Measurements from ENCODE around the gene PPP2R2C.

The PPP2R2C gene

DNA sequence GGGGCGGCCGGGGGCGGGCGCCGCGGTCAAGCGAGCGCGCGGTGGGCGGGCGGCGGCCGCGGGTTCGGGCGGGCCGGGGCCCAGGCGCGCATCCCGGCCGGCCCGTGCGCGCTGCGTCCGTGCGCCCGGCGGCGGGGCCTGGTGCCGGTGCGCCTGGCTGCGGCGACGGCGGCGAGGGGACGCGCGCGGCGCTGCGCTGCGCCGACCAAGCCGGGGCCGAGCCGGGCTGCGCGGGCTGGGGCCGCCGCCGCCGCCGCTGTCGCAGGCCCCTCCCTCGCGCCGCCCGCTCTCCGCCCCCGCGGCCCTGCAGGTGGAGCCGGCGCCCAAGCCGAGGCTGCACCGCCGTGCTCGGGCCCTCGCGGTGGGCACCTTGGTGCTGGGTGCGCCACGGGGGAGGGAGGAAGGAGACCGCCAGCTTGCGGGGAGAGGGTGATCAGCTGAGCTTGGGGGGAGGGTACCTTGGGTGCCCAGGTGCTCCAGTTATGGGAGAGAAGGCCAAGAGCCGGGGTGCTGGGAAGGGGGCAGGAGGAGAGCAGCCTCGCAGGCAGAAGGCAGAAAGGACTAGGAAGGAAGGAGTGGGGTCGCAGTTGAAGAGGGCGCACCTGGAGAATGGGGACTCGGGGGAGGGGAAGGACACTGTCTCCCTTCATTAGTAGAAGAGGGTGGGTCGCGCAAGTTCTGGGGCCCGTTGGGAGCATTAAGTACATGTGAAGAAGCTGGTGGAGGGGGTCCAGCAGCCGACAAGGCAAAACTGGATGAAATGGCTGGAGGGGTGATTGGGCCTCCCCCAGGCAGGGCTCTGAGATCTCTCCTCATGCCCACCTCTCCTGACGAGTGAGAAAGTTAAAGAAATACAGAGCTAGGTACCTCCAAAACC lies at the start of gene PPP2R2C:
Gene PPP2R2C, minus strand, starts transcription at position 228 of the 877 bp plus-strand sequence. CDS start 385 bp downstream, outside the sequence.
- no peak for DNase-seq (ENCODE audit: low read depth)
- TF ChIP-seq, protein P1, sequence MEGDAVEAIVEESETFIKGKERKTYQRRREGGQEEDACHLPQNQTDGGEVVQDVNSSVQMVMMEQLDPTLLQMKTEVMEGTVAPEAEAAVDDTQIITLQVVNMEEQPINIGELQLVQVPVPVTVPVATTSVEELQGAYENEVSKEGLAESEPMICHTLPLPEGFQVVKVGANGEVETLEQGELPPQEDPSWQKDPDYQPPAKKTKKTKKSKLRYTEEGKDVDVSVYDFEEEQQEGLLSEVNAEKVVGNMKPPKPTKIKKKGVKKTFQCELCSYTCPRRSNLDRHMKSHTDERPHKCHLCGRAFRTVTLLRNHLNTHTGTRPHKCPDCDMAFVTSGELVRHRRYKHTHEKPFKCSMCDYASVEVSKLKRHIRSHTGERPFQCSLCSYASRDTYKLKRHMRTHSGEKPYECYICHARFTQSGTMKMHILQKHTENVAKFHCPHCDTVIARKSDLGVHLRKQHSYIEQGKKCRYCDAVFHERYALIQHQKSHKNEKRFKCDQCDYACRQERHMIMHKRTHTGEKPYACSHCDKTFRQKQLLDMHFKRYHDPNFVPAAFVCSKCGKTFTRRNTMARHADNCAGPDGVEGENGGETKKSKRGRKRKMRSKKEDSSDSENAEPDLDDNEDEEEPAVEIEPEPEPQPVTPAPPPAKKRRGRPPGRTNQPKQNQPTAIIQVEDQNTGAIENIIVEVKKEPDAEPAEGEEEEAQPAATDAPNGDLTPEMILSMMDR (conservative IDR thresholded peaks at IDR 0.05; ENCODE audit: low read depth, low read length): no peak
- H3K4me3 ChIP-seq (ENCODE audit: low read depth, low read length): no peak within 1 kb of the TSS

DNA sequence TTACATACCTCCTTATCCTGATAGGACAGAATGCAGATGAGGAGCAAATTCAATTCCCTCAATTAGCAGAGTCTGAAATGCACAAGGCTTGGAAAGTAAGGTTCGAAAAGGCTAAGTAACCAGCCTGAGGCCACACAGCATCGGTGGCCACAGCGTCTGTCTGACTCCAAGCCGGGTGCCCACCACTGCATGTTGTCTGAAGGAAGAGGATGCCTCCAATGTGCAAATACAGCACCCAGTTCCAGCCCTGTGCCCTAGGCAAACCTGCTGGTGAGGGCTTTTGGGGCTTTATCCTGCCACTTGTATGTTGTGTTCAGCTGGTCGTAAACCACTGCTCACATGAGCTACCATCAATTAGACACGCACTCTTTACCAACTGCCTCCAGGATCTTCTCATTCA lies 48.6 kb upstream of the PPP2R2C start:
- TF ChIP-seq, protein P1 (conservative IDR thresholded peaks at IDR 0.05; ENCODE audit: low read depth, low read length): no peak
- no peak overlapping the region for H3K4me3 ChIP-seq (ENCODE audit: low read depth, low read length)
- no peak for DNase-seq (ENCODE audit: low read depth)

DNA sequence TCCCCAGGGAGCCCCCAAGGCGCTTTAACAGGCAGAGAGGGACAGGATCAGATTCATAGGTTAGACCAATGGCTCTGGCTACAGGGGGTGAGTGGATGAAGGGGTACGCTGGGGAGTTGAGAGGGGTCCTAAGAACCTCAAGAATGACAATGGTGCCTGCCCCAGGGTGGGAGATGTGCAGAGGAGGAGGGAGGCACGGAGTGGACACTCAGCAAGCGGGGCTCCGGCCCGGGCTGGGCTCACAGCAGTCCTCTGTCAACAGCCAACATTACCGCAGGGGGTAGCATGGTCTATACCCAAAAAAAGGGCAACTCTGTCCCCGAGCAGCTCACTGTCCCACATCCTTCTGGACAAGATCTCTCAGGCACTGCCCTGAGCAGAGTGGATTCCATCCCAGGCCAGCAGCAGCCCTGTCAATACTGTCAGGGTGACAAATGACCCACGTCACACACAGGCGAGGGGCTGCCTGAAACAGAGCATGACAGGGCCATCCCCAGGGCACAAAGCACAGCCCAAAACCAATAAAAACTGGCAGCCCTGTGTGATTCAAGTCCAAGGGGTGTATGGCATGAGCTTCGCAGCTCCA lies 47.7 kb upstream of the PPP2R2C start:
- no peak overlapping the region for H3K4me3 ChIP-seq (ENCODE audit: low read depth, low read length)
- DNase-seq (ENCODE audit: low read depth): no peak
- TF ChIP-seq, protein P1 (conservative IDR thresholded peaks at IDR 0.05; ENCODE audit: low read depth, low read length): no peak

DNA sequence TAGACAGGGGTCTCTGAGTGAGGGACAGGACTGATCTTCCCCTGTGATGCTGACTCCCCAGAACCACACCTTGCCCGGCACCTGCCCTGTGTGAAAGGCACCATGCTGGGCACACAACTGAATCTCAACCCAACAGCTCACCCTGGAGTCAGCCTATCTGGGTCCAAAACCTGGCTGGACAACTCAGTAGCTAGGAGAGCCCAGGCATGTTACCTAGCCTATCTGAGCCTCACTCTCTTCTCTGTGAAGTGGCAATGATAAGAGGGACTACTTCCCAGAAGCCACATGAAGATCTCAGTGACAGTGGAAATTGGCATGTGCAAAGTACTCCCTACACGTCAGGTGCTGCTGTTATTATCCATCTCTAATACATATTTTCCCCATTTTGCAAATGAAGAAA lies 44.8 kb upstream of the PPP2R2C start:
- no peak for DNase-seq (ENCODE audit: low read depth)
- TF ChIP-seq, protein P1 (conservative IDR thresholded peaks at IDR 0.05; ENCODE audit: low read depth, low read length): no peak
- H3K4me3 ChIP-seq (ENCODE audit: low read depth, low read length): no peak overlapping the region

DNA sequence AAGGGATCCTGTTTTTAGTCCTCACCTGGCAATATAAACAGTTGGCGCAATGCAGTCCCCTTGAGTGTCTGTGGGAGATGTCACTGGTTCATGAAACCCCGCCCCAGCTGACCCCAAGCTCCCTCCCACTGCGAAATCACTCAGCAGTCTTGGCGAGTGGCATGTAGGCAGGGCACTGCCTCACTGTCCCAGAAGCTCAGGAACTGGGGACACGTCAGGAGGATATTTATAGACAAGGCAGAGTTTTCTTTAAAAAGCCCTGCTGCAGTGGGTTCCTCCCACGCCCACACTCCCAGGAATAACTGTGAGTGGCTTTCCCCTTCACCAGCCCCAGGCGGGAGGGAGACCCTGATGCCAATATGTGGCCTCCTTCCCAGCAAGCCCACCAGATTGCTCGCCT lies 44.3 kb upstream of the PPP2R2C start:
- no peak for DNase-seq (ENCODE audit: low read depth)
- no peak overlapping the region for H3K4me3 ChIP-seq (ENCODE audit: low read depth, low read length)
- TF ChIP-seq, protein P1 (conservative IDR thresholded peaks at IDR 0.05; ENCODE audit: low read depth, low read length): no peak

DNA sequence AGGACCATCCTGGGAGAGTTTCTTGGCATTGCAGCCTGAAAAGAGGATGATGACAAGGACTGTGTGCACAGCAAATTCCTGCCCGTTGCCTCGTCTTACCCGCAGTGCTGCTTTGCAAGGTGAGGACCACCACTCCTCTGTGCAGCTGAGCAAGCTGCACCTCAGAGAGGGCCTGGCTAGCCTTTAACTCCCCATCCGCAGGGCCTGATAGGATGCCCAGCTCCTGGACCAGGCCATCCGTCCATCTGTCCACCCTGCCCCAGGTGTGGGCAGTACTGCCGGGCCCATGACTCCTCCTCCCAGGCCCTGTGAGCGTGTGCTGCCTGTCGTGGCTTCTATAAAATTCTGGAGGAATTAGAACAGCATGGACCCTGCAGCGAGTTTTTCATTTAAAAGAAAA lies 43.9 kb upstream of the PPP2R2C start:
- H3K4me3 ChIP-seq (ENCODE audit: low read depth, low read length): no peak overlapping the region
- no peak for DNase-seq (ENCODE audit: low read depth)
- TF ChIP-seq, protein P1 (conservative IDR thresholded peaks at IDR 0.05; ENCODE audit: low read depth, low read length): no peak
